GM12878 (cell line): ENCODE results near the gene P3H2. TPM values are rescaled to one million over a fixed set of nuclear protein-coding genes. Genes with fewer than 3 reads are reported as not detected.
A peak's percentile ranks its signal among the peaks of the same experiment; 100 is the strongest.

Source experiments
- ATAC-seq: fragments of 200-7000 bp; cut with Tn5 transposase; 3 replicates; pipeline ENCODE4 v1.9.1; 2020; ENCODE audit warnings: mild to moderate bottlenecking, moderate library complexity
- BruUV-seq: library from RNA; stranded (reverse); fragments of 400-500 nt; replicated peaks from 2 replicates; lab custom pipeline; 2021; lab: Mats Ljungman, UMichigan
- CTCF ChIA-PET: fragments of 300-600 bp; sonication (Branson Sonifier 250); formaldehyde crosslinking; extraction: SDS; loops from one replicate; lab custom pipeline; 2021; ENCODE audit warnings: inconsistent platforms; lab: Yijun Ruan, JAX
- POLR2A ChIA-PET: fragments of 350-600 bp; formaldehyde crosslinking; extraction: SDS; loops from one replicate; lab custom pipeline; 2021; ENCODE audit warnings: inconsistent platforms; lab: Charles Lee
- RAD21 ChIA-PET: fragments of 300-600 bp; sonication (Branson Sonifier 250); formaldehyde crosslinking; loops from one replicate; lab custom pipeline; 2023; ENCODE audit warnings: antibody characterized with exemption; ENCODE audit not compliant: unreplicated experiment; lab: Charles Lee
- SMC1A ChIA-PET: fragments of 300-600 bp; sonication (Branson Sonifier 250); formaldehyde crosslinking; loops from one replicate; lab custom pipeline; 2023; ENCODE audit not compliant: unreplicated experiment, uncharacterized antibody; lab: Charles Lee
- DNase-seq: peaks from one replicate; pipeline ENCODE4 v3.0.0-alpha.2; 2011; ENCODE audit warnings: low read depth, low spot score
- FAIRE-seq: peaks from 3 replicates; lab custom pipeline; 2011; peaks lifted over from hg19 to GRCh38; lab: Jason Lieb, UNC
- H2AFZ ChIP-seq: 2 replicates; pipeline ENCODE4 v1.6.0; 2011; ENCODE audit warnings: low read depth, low read length, control low read depth; ENCODE audit not compliant: control insufficient read depth
- H3K27ac ChIP-seq: 2 replicates; pipeline ENCODE4 v1.5.1; 2011; ENCODE audit warnings: control low read depth; ENCODE audit not compliant: control insufficient read depth, insufficient read depth
- H3K27me3 ChIP-seq, 2 experiments: replicated peaks in 1 of 2; 2 replicates each; pipeline versions ENCODE4 v1.6.0 to v1.6.1; 2011; ENCODE audit warnings: low read length in 1 of 2; ENCODE audit not compliant: control insufficient read depth in 2 of 2, insufficient read depth in 2 of 2
- H3K36me3 ChIP-seq, 2 experiments: 2 replicates each; pipeline ENCODE4 v1.5.1; 2011; ENCODE audit warnings: low read length in 1 of 2; ENCODE audit not compliant: control insufficient read depth in 2 of 2, insufficient read depth in 2 of 2
- H3K4me1 ChIP-seq: 2 replicates; pipeline ENCODE4 v1.6.1; 2011; ENCODE audit warnings: mild to moderate bottlenecking, low read length, moderate library complexity, mixed read lengths; ENCODE audit not compliant: control insufficient read depth, insufficient read depth
- H3K4me2 ChIP-seq: 2 replicates; pipeline ENCODE4 v1.6.0; 2011; ENCODE audit warnings: control low read depth; ENCODE audit not compliant: control insufficient read depth, insufficient read depth
- H3K4me3 ChIP-seq: fragments of 200-600 bp; sonication (generic); 2 replicates; pipeline ENCODE4 v1.5.1; 2016
- H3K79me2 ChIP-seq: 2 replicates; pipeline ENCODE4 v1.6.0; 2011; ENCODE audit warnings: low read length; ENCODE audit not compliant: control insufficient read depth, insufficient read depth
- H3K9ac ChIP-seq: 2 replicates; pipeline ENCODE4 v1.8.0; 2011; ENCODE audit warnings: low read length, control low read depth, mixed read lengths; ENCODE audit not compliant: control insufficient read depth, insufficient read depth
- H3K9me3 ChIP-seq: replicated peaks from 3 replicates; pipeline ENCODE4 v1.5.1; 2011; ENCODE audit warnings: mild to moderate bottlenecking, low read length; ENCODE audit not compliant: control insufficient read depth, insufficient read depth
- H4K20me1 ChIP-seq: 2 replicates; pipeline ENCODE4 v1.6.0; 2011; ENCODE audit not compliant: control insufficient read depth, insufficient read depth
- ATF2 ChIP-seq: IDR thresholded peaks from 2 replicates; pipeline ENCODE4 v1.6.1; 2012; ENCODE audit warnings: low read length, inconsistent platforms
- BRCA1 ChIP-seq: IDR thresholded peaks from 2 replicates; pipeline ENCODE4 v1.6.1; 2011; ENCODE audit warnings: low read depth, low read length, improper control_type of control experiment
- CBX3 ChIP-seq: fragments of 200-600 bp; sonication (generic); IDR thresholded peaks from 2 replicates; pipeline ENCODE4 v1.6.1; 2016; ENCODE audit warnings: low read depth, borderline replicate concordance
- CEBPB ChIP-seq, 2 experiments: fragments of 150-350 bp in 1 of 2; IDR thresholded peaks; 2 replicates each; pipeline ENCODE4 v1.6.1; 2012 to 2014; ENCODE audit warnings: low read depth in 2 of 2, low read length in 2 of 2, borderline replicate concordance in 1 of 2, inconsistent platforms in 1 of 2
- CREB1 ChIP-seq: IDR thresholded peaks from 2 replicates; pipeline ENCODE4 v1.6.1; 2012; ENCODE audit warnings: low read depth, mild to moderate bottlenecking, inconsistent platforms
- E4F1 ChIP-seq: fragments of 450-650 bp; IDR thresholded peaks from 2 replicates; pipeline ENCODE4 v1.6.1; 2018; ENCODE audit warnings: borderline replicate concordance, mild to moderate bottlenecking; ENCODE audit not compliant: partially characterized antibody
- FOS ChIP-seq: IDR thresholded peaks from 3 replicates; pipeline ENCODE4 v1.6.1; 2011; ENCODE audit warnings: borderline replicate concordance; ENCODE audit not compliant: insufficient read length; ENCODE audit errors: extremely low read depth
- GABPA ChIP-seq: IDR thresholded peaks from 2 replicates; pipeline ENCODE4 v1.6.1; 2014; ENCODE audit warnings: antibody characterized with exemption, low read depth, mild to moderate bottlenecking, inconsistent platforms
- HDAC2 ChIP-seq: fragments of 200-600 bp; sonication (generic); IDR thresholded peaks from 2 replicates; pipeline ENCODE4 v1.6.1; 2017
- HDGF ChIP-seq: fragments of 450-650 bp; IDR thresholded peaks from 2 replicates; pipeline ENCODE4 v1.6.1; 2016; ENCODE audit warnings: antibody characterized with exemption
- NR2C1 ChIP-seq: fragments of 450-650 bp; IDR thresholded peaks from 2 replicates; pipeline ENCODE4 v1.6.1; 2017; ENCODE audit warnings: antibody characterized with exemption, mild to moderate bottlenecking, moderate library complexity
- TAF1 ChIP-seq: IDR thresholded peaks from 2 replicates; pipeline ENCODE4 v1.6.1; 2011; ENCODE audit warnings: mild to moderate bottlenecking, low read depth, low read length, borderline replicate concordance
- TCF12 ChIP-seq: IDR thresholded peaks from 2 replicates; pipeline ENCODE4 v1.6.1; 2011; ENCODE audit warnings: low read depth, mild to moderate bottlenecking, low read length
- USF2 ChIP-seq: IDR thresholded peaks from 2 replicates; pipeline ENCODE4 v1.6.1; 2011; ENCODE audit warnings: low read depth, low read length, improper control_type of control experiment, borderline replicate concordance
- WGBS: methylation state at CpG from one replicate; pipeline ENCODE4 v1.1.6; 2016; ENCODE audit warnings: low lambda C conversion rate; ENCODE audit not compliant: insufficient replicate concordance, insufficient coverage; ENCODE audit errors: missing lambda C conversion rate; 5-methylcytosine and 5-hydroxymethylcytosine counted together
- in situ Hi-C: fragments of 300-500 bp; cut with MboI; formaldehyde crosslinking; loops from 9 replicates; pipeline ENCODE4 v1.14.3; 2018; ENCODE audit warnings: mixed read lengths
- intact Hi-C: fragments of 100-400 bp; cut with micrococcal nuclease; formaldehyde crosslinking; loops from one replicate; pipeline ENCODE4 v1.14.2; 2022; ENCODE audit not compliant: unreplicated experiment
- polyA plus RNA-seq, 11 experiments: library from polyadenylated mRNA; depleted of rRNA in 4 of 11; unstranded in 6 of 11; stranded (reverse) in 5 of 11; fragments of >200 nt; fragmentation: Nextera tagmentation in 4 of 11; fragmentation: Illumina TruSeq in 1 of 11; extraction: Ambion mirVana in 4 of 11; extraction: Trizol in 1 of 11; gene quantifications; 1 replicate in 1 of 11; 2 replicates in 10 of 11; pipeline versions ENCODE4 v1.2.1 to v1.2.3, GENCODE V29; 2011 to 2016; ENCODE audit warnings: inconsistent platforms in 2 of 11, missing spikeins in 2 of 11, low read depth in 1 of 11
- total RNA-seq, 4 experiments: library from RNA; depleted of rRNA in 3 of 4; stranded (reverse); fragments of >200 nt in 3 of 4; fragmentation: Illumina TruSeq in 1 of 4; extraction: Trizol in 1 of 4; gene quantifications; 2 replicates each; pipeline versions ENCODE4 v1.2.1 to v1.2.3, GENCODE V29; 2013 to 2021

The P3H2 gene
- total and polyA plus RNA-seq, 10 of the 15 experiments (the other 5 are each of a cell fraction or from before 2014, with no cell fraction given): 27.0 to 97.6 (median 83.2) TPM

GRCh38 chr3:189966843-189967242 lies 153.9 kb downstream of the P3H2 start (continued):
- 0 out of 2 replicates have a peak, but pooled peaks have one; percentile 12 for TF ChIP-seq GABPA

- BruUV-seq: no TSS peak
- RAD21 ChIA-PET: interaction anchor here (6.6 kb wide), 1 partner anchor 237 kb away, joined by 27 read pairs; no protein-coding TSS in a partner anchor
- Histone ChIP-seq H4K20me1 (no peaks in the 10 kb centered on the region), H3K9me3 (no peaks in the 10 kb centered on the region), H3K79me2 (no peaks in the 10 kb centered on the region), H3K4me1 (no peaks in the 10 kb centered on the region), H3K36me3 (no peaks in the 10 kb centered on the region), H3K9ac (no peak overlapping the region), H3K27ac (no peak overlapping the region), H3K27me3 (no peaks in the 10 kb centered on the region), H2AFZ (no peak overlapping the region), H3K4me2 (no peak overlapping the region), H3K4me3 (no peak overlapping the region)
- SMC1A ChIA-PET: interaction anchor here (0.7 to 5.7 kb wide), 8 partner anchors 13 to 424 kb away, joined by 3 to 41 read pairs (median 3); no protein-coding TSS in a partner anchor
- POLR2A ChIA-PET: no interaction called here
- ATAC-seq (no peak), FAIRE-seq (no peak), DNase-seq (no peak)
- CTCF ChIA-PET: interaction anchor here (0.6 to 7.0 kb wide), 10 partner anchors 15 to 626 kb away, joined by 3 to 89 read pairs (median 4); no protein-coding TSS in a partner anchor
- intact Hi-C loops: loop anchor here (5.0 kb wide), 4 partner anchors 133 to 1088 kb away; no protein-coding TSS in a partner anchor
- WGBS: 66% methylated on average over 9 of the region's 9 CpGs
- in situ Hi-C loops: loop anchor here (5.0 to 10.0 kb wide), 5 partner anchors 233 to 733 kb away; partner anchors contain the start of genes CLDN1 and CLDN16
- TF ChIP-seq USF2: no peak
- TF ChIP-seq E4F1: no peak
- no peak for TF ChIP-seq TCF12
- no peak for TF ChIP-seq ATF2
- no peak for TF ChIP-seq NR2C1
- no peak for TF ChIP-seq CBX3
- no peak for TF ChIP-seq BRCA1
- TF ChIP-seq FOS: no peak
- TF ChIP-seq TAF1: no peak
- TF ChIP-seq HDGF: no peak
- no peak for TF ChIP-seq CREB1
- TF ChIP-seq CEBPB (IDR thresholded peaks at IDR 0.05; ENCODE audit: borderline replicate concordance in 1 of 2, low read depth in 2 of 2, low read length in 2 of 2): no peak
- TF ChIP-seq HDAC2: no peak
These were observed 155.9 kb downstream of the P3H2 start for GRCh38 chr3:189964623-189965332.
